Keratinocyte (primary cell): ENCODE data around the gene ABCB11.

Source experiments
- EZH2 ChIP-seq: IDR thresholded peaks from one replicate; pipeline ENCODE4 v1.6.1; 2012; ENCODE audit warnings: inconsistent platforms, mild to moderate bottlenecking, low read length, moderate library complexity
- TF ChIP-seq, protein P1 (sequence below), 3 experiments: IDR thresholded peaks in 1 of 3; conservative IDR thresholded peaks in 1 of 3; optimal IDR thresholded peaks in 1 of 3; 2 replicates in 2 of 3; 3 replicates in 1 of 3; pipeline versions ENCODE3 to v1.5.1; 2011; ENCODE audit warnings: low read length in 3 of 3, mild to moderate bottlenecking in 3 of 3, moderate library complexity in 2 of 3, control low read depth in 1 of 3, inconsistent platforms in 1 of 3; ENCODE audit not compliant: insufficient read depth in 2 of 3; ENCODE audit errors: extremely low read depth in 1 of 3

GRCh38 chr2:168912466-168912865, 118.7 kb downstream of the ABCB11 start:
- TF ChIP-seq, protein P1, sequence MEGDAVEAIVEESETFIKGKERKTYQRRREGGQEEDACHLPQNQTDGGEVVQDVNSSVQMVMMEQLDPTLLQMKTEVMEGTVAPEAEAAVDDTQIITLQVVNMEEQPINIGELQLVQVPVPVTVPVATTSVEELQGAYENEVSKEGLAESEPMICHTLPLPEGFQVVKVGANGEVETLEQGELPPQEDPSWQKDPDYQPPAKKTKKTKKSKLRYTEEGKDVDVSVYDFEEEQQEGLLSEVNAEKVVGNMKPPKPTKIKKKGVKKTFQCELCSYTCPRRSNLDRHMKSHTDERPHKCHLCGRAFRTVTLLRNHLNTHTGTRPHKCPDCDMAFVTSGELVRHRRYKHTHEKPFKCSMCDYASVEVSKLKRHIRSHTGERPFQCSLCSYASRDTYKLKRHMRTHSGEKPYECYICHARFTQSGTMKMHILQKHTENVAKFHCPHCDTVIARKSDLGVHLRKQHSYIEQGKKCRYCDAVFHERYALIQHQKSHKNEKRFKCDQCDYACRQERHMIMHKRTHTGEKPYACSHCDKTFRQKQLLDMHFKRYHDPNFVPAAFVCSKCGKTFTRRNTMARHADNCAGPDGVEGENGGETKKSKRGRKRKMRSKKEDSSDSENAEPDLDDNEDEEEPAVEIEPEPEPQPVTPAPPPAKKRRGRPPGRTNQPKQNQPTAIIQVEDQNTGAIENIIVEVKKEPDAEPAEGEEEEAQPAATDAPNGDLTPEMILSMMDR (optimal IDR thresholded peaks at IDR 0.05 in 1 of 3, IDR thresholded peaks at IDR 0.05 in 1 of 3, conservative IDR thresholded peaks at IDR 0.05 in 1 of 3; ENCODE audit: extremely low read depth in 1 of 3, insufficient read depth in 2 of 3, low read length in 3 of 3), result no peak
- TF ChIP-seq EZH2, result no peak
